ENCODE measurements around the gene AREL1. TPM values are rescaled to one million over a fixed set of nuclear protein-coding genes. Genes with fewer than 3 reads are reported as not detected.

Gene AREL1
- polyA plus RNA-seq, 1 donor (not counting 4 experiments of a cell fraction or from before 2014, with no cell fraction given) = 31.2 TPM

- no peak overlapping the region for H3K4me3 ChIP-seq (ENCODE audit: control insufficient read depth in 2 of 3, extremely low read depth in 1 of 3, insufficient read depth in 2 of 3, low read depth in 1 of 3, low read length in 3 of 3)
- peak overlapping the region; percentile 37 for H3K4me2 ChIP-seq (ENCODE audit: control insufficient read depth, extremely low read depth, insufficient read depth, low read depth, low read length)
- H3K4me1 ChIP-seq (ENCODE audit: control insufficient read depth, extremely low read depth, insufficient read depth, low read length) = peaks cover 47% of the 10 kb centered on the region
- no peaks in the 10 kb centered on the region for H4K20me1 ChIP-seq (ENCODE audit: control insufficient read depth, extremely low read depth, insufficient read depth, low read length)
- H3K9me1 ChIP-seq (ENCODE audit: control insufficient read depth, extremely low read depth, insufficient read depth, low read length) = peaks cover 2% of the 10 kb centered on the region
- DNase-seq (ENCODE audit: low read depth, low spot score) = no peak
- no peaks in the 10 kb centered on the region for H3K36me3 ChIP-seq (ENCODE audit: control insufficient read depth in 2 of 2, extremely low read depth in 1 of 2, insufficient read depth in 2 of 2, low read length in 2 of 2)
- no peaks in the 10 kb centered on the region for H3K79me2 ChIP-seq (ENCODE audit: control insufficient read depth, insufficient read depth, low read length)
- H3K9me3 ChIP-seq (ENCODE audit: control insufficient read depth, low read depth, low read length) = no peaks in the 10 kb centered on the region
- no peaks in the 10 kb centered on the region for H3K27me3 ChIP-seq (ENCODE audit: control insufficient read depth, extremely low read depth, insufficient read depth, low read length)
- peak; percentile 79 for FAIRE-seq
- H3K9ac ChIP-seq (ENCODE audit: control insufficient read depth, extremely low read depth, insufficient read depth, low read length) = no peak overlapping the region
- TF ChIP-seq CTCF (optimal IDR thresholded peaks at IDR 0.05 in 1 of 3, IDR thresholded peaks at IDR 0.05 in 1 of 3, conservative IDR thresholded peaks at IDR 0.05 in 1 of 3; ENCODE audit: extremely low read depth in 1 of 3, insufficient read depth in 2 of 3, low read length in 3 of 3) (no peak), EZH2 (IDR thresholded peaks at IDR 0.05; ENCODE audit: low read length) (no peak)
- peak overlapping the region; percentile 40 for H3K27ac ChIP-seq (ENCODE audit: control insufficient read depth, insufficient read depth, low read length)
- peak overlapping the region; percentile 59 for H2AFZ ChIP-seq (ENCODE audit: control insufficient read depth, low read length)
- dilution Hi-C loops (cut with MboI; ENCODE audit: extremely low pct_ligation_motif_present, low sequenced_read_pairs) = no loop called here
Measured at GRCh38 chr14:74645244-74645643, 67.6 kb downstream of the AREL1 start.

GRCh38 chr14:74641601-74642391, 71.1 kb downstream of the AREL1 start:
- Histone ChIP-seq H3K79me2 (ENCODE audit: control insufficient read depth, insufficient read depth, low read length) (no peaks in the 10 kb centered on the region), H3K4me1 (ENCODE audit: control insufficient read depth, extremely low read depth, insufficient read depth, low read length) (peaks cover 18% of the 10 kb centered on the region), H3K27ac (ENCODE audit: control insufficient read depth, insufficient read depth, low read length) (no peak overlapping the region), H3K9me3 (ENCODE audit: control insufficient read depth, low read depth, low read length) (no peaks in the 10 kb centered on the region), H3K9ac (ENCODE audit: control insufficient read depth, extremely low read depth, insufficient read depth, low read length) (no peak overlapping the region), H3K4me3 (ENCODE audit: control insufficient read depth in 2 of 3, extremely low read depth in 1 of 3, insufficient read depth in 2 of 3, low read depth in 1 of 3, low read length in 3 of 3) (no peak overlapping the region), H2AFZ (ENCODE audit: control insufficient read depth, low read length) (no peak overlapping the region), H3K27me3 (ENCODE audit: control insufficient read depth, extremely low read depth, insufficient read depth, low read length) (no peaks in the 10 kb centered on the region), H3K36me3 (ENCODE audit: control insufficient read depth in 2 of 2, extremely low read depth in 1 of 2, insufficient read depth in 2 of 2, low read length in 2 of 2) (no peaks in the 10 kb centered on the region), H3K4me2 (ENCODE audit: control insufficient read depth, extremely low read depth, insufficient read depth, low read depth, low read length) (no peak overlapping the region), H3K9me1 (ENCODE audit: control insufficient read depth, extremely low read depth, insufficient read depth, low read length) (no peaks in the 10 kb centered on the region), H4K20me1 (ENCODE audit: control insufficient read depth, extremely low read depth, insufficient read depth, low read length) (no peaks in the 10 kb centered on the region)
- no peak for FAIRE-seq
- TF ChIP-seq EZH2 (IDR thresholded peaks at IDR 0.05; ENCODE audit: low read length) (no peak), CTCF (optimal IDR thresholded peaks at IDR 0.05 in 1 of 3, IDR thresholded peaks at IDR 0.05 in 1 of 3, conservative IDR thresholded peaks at IDR 0.05 in 1 of 3; ENCODE audit: extremely low read depth in 1 of 3, insufficient read depth in 2 of 3, low read length in 3 of 3) (no peak)
- dilution Hi-C loops (cut with MboI; ENCODE audit: extremely low pct_ligation_motif_present, low sequenced_read_pairs) = no loop called here
- no peak for DNase-seq (ENCODE audit: low read depth, low spot score)

Data from keratinocyte (primary cell).